Peyer's patch (tissue), 4 donors: Measurements from ENCODE around the gene TOX2.

ENCODE experiments used
- POLR2A ChIP-seq, 2 donors: fragments of 450-650 bp; IDR thresholded peaks; one replicate each; pipeline ENCODE4 v1.5.1; 2017; ENCODE audit warnings: antibody characterized with exemption in 2 of 2, mild to moderate bottlenecking in 2 of 2, moderate library complexity in 2 of 2
- TF ChIP-seq, protein P1 (sequence below), 6 experiments: fragments of 450-650 bp in 4 of 6; fragments of 200-600 bp in 2 of 6; sonication (generic) in 1 of 6; IDR thresholded peaks; one replicate each; pipeline ENCODE4 v1.5.1; 2017 to 2019; ENCODE audit warnings: antibody characterized with exemption in 6 of 6, mild to moderate bottlenecking in 3 of 6, moderate library complexity in 1 of 6

DNA sequence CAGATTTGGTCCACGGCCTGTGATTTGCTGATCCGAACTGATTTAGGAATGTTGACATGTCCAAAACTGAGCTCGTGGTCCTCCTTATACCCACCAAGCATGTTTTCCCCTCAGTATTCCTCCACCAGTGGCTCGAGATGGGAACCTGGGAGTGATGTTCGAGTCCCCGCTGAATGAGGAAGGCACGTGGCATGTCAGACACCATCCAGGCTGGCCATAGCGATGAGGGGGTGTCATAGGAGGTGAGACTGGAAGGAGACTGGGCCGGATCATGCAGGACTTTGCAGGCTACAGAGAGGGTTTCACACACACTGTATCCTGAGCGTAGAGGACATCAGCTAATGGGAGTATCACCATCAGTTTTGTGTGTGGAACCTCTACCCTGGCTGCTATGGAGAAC, 78.2 kb downstream of the TOX2 start:
- TF ChIP-seq POLR2A (IDR thresholded peaks at IDR 0.05), result no peak
- TF ChIP-seq, protein P1, sequence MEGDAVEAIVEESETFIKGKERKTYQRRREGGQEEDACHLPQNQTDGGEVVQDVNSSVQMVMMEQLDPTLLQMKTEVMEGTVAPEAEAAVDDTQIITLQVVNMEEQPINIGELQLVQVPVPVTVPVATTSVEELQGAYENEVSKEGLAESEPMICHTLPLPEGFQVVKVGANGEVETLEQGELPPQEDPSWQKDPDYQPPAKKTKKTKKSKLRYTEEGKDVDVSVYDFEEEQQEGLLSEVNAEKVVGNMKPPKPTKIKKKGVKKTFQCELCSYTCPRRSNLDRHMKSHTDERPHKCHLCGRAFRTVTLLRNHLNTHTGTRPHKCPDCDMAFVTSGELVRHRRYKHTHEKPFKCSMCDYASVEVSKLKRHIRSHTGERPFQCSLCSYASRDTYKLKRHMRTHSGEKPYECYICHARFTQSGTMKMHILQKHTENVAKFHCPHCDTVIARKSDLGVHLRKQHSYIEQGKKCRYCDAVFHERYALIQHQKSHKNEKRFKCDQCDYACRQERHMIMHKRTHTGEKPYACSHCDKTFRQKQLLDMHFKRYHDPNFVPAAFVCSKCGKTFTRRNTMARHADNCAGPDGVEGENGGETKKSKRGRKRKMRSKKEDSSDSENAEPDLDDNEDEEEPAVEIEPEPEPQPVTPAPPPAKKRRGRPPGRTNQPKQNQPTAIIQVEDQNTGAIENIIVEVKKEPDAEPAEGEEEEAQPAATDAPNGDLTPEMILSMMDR (IDR thresholded peaks at IDR 0.05), result no peak
